Epithelial cell of proximal tubule (primary cell): ENCODE results near the gene SPEG. TPM values are rescaled to one million over a fixed set of nuclear protein-coding genes. Genes with fewer than 3 reads are reported as not detected.
A peak's percentile ranks its signal among the peaks of the same experiment; 100 is the strongest.

Experiments used
- DNase-seq: peaks from one replicate; pipeline ENCODE4 v3.0.0-alpha.2; 2011; ENCODE audit warnings: low read depth
- H3K4me3 ChIP-seq: 2 replicates; pipeline ENCODE4 v1.5.1; 2011; ENCODE audit warnings: low read depth, mild to moderate bottlenecking, low read length
- total RNA-seq: library from RNA; depleted of rRNA; stranded (reverse); fragments of >200 nt; gene quantifications from 2 replicates; pipeline ENCODE4 v1.2.3, GENCODE V29; 2015
- TF ChIP-seq, protein P1 (sequence below): conservative IDR thresholded peaks from 2 replicates; pipeline ENCODE4 v1.5.1; 2012; ENCODE audit warnings: low read depth, mild to moderate bottlenecking, low read length

The SPEG gene
- total RNA-seq, 1 donor from 2014 or later = 28.3 TPM

DNA sequence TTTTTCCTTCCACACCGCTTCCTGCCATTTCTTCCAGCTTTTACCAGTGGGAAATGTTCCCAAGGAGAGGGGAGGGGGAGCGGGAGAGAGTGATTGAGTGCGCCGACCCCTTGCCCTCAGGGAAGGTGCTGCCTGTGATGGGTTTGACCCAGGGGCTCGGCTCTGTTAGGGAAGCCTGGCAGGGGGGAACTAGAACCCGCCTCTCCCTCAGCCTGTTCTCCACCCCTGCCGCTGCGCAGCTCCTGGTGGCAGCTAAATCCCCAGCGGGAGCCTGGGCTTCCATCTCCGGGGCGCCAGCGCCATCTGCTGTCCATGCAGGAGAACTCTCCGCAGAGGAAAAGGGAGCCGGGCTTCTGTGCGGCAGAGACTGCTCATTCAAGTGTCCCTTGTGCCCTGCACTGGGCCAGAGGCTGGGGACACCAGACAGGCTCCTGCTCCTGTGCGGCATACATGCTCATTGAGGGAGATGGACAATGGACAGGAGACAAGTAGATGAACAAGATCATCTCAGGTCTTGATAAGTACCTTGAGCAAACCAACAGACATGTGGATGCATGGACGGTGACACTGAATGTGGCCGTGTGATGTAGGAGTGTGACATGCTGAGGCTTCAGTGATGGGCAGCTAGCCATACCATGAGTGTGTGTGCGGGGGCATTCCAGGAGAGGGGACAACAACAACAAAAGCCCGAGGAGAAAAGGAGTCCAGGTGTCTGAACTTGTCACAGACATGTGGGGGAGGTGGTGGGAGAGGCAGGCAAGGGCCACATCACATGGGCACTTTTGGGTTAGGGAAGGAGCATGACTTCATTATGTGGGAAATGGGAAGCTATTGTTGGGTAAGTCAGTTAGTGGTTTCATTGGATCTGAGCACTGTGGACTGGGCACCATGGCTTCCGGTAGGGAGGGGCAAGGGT lies 95.7 kb downstream of the SPEG start:
- DNase-seq = no peak
- peak overlapping the region; percentile 16 for H3K4me3 ChIP-seq
- TF ChIP-seq, protein P1, sequence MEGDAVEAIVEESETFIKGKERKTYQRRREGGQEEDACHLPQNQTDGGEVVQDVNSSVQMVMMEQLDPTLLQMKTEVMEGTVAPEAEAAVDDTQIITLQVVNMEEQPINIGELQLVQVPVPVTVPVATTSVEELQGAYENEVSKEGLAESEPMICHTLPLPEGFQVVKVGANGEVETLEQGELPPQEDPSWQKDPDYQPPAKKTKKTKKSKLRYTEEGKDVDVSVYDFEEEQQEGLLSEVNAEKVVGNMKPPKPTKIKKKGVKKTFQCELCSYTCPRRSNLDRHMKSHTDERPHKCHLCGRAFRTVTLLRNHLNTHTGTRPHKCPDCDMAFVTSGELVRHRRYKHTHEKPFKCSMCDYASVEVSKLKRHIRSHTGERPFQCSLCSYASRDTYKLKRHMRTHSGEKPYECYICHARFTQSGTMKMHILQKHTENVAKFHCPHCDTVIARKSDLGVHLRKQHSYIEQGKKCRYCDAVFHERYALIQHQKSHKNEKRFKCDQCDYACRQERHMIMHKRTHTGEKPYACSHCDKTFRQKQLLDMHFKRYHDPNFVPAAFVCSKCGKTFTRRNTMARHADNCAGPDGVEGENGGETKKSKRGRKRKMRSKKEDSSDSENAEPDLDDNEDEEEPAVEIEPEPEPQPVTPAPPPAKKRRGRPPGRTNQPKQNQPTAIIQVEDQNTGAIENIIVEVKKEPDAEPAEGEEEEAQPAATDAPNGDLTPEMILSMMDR = peak; percentile 98

DNA sequence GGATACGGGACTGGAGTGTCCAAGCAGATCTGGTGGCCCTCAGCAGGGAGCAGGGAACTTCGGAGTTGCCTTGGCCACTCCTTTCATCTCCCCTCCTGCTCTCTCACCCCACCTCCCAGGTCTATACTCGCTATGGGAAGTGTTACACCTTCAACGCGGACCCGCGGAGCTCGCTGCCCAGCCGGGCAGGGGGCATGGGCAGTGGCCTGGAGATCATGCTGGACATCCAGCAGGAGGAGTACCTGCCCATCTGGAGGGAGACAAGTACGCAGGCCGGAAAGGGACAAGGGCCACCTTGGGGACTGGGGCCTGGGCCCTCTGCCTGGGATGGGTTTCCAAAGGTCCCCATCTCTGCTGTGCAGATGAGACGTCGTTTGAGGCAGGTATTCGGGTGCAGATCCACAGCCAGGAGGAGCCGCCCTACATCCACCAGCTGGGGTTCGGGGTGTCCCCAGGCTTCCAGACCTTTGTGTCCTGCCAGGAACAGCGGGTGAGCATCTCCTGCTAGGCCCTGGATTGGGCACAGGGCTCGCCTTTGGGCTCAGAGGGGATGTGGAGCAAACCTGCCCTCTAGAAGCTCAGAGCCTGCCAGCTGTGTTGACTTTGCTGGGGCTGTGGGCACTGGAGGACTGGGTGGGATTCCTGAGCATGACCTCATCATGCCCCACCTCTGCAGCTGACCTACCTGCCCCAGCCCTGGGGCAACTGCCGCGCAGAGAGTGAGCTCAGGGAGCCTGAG lies 97.2 kb downstream of the SPEG start:
- no peak for DNase-seq
- TF ChIP-seq, protein P1 = no peak
- H3K4me3 ChIP-seq = no peak overlapping the region

DNA sequence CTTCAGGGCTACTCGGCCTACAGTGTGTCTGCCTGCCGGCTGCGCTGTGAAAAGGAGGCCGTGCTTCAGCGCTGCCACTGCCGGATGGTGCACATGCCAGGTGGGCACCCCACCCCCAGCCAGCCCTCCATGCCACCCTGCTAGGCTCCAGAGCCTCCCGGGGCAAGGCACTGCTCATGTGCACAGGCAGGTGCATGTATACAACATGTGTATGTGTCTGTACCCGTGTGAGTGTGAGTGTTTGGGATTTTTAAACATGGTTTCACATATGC lies 97.7 kb downstream of the SPEG start:
- TF ChIP-seq, protein P1 = no peak
- DNase-seq = no peak
- H3K4me3 ChIP-seq = no peak overlapping the region

DNA sequence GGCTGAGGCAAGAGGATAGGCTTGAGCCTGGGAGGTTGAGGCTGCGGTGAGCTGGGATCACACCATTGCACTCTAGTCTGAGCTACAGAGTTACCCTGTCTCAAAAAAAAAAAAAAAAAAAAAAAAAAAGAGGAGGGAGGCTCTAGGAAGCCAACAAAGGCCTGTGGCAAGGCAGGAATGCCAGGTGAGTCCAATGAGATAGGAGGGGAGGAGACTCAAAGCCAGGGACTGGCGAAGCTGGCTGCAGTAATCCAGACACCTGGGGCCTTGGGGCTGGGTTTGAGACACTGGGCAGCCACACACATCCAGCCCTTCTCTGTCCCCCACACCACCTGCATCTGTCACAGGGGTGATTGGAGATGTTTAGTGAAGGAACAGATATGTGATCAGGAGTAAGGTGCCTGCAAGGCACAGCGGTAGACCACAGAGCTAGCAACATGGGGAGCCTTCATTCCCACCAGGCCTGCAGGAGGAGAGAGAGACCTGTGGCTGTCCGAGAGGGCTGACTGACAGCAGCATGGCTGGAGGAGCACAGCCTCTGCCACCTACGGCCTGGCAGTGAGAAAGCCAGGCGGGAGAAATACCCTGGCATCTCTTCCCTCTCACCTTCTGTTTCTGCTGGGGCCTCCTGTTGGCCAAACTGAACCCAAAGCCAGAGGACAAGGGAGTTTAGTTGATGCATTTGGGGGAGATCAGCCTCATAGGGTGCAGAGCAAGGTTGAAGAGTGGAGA lies 99.5 kb downstream of the SPEG start:
- no peak for DNase-seq
- TF ChIP-seq, protein P1 = no peak
- H3K4me3 ChIP-seq = no peak overlapping the region

DNA sequence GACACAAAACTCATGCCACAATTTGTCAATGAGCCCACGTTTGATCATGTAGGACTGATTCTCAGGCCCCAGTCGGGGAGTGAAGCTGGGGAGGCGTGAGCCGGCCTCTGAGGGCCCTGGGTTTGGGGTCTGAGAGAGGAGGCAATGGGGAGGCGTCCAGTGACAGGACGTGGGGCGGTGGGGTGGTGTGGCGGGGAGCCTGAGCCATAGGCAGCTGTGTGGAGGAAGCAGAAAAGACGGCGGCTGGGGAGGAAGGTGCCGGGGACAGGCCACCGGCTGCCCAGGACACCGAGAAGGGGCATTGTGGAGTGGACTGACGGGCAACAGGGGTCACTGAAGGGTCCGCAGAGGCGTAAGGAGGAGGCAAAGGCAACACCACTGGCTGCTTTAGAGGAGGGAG lies 101.8 kb downstream of the SPEG start:
- DNase-seq = no peak
- TF ChIP-seq, protein P1 = no peak
- no peak overlapping the region for H3K4me3 ChIP-seq

DNA sequence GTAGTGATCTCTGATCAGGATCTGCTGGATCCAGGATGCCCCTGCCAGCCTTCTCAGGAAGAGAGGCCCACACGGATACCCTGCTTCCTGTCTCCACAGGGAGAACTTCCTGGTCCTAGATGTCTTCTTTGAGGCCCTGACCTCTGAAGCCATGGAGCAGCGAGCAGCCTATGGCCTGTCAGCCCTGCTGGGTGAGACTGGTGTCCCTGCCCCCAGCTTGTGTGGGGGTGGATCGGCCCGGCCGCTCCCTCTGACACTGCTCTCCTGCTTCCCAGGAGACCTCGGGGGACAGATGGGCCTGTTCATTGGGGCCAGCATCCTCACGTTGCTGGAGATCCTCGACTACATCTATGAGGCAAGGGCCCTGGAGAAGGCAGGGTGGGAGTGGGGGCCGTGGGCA lies 102.3 kb downstream of the SPEG start:
- TF ChIP-seq, protein P1 = no peak
- DNase-seq = no peak
- no peak overlapping the region for H3K4me3 ChIP-seq
